ENCODE data around the gene PTBP1. TPM values are rescaled to one million over a fixed set of nuclear protein-coding genes. Genes with fewer than 3 reads are reported as not detected.

PTBP1 gene
- total RNA-seq, 2 donors from 2014 or later = 284 to 457 TPM

- intact Hi-C loops (cut with DNase I) = no loop called here
- TF ChIP-seq CTCF (IDR thresholded peaks at IDR 0.05) = no peak
- H3K27me3 ChIP-seq = no peaks in the 10 kb centered on the region
- H3K9ac ChIP-seq (ENCODE audit: low read depth in 2 of 2, low read length in 2 of 2) = peak overlapping the region in 1 of 2 donors; percentile 12
- peaks cover 12% of the 10 kb centered on the region for H3K4me1 ChIP-seq
- H3K36me3 ChIP-seq = no peaks in the 10 kb centered on the region
- no peak overlapping the region for H3K4me3 ChIP-seq
- H3K9me3 ChIP-seq = no peaks in the 10 kb centered on the region
- H3K27ac ChIP-seq = no peak overlapping the region
- DNase-seq = peak; percentile 38
These were observed 2.1 kb upstream of the PTBP1 start for GRCh38 chr19:795073-795611.

- Histone ChIP-seq H3K9ac (ENCODE audit: low read depth in 2 of 2, low read length in 2 of 2) (peak overlapping the region; percentile 51 to 63), H3K27me3 (no peaks in the 10 kb centered on the region), H3K27ac (no peak overlapping the region), H3K4me1 (peaks cover 20% of the 10 kb centered on the region), H3K4me3 (peak overlapping the region; percentile 65), H3K9me3 (no peaks in the 10 kb centered on the region), H3K36me3 (no peaks in the 10 kb centered on the region)
- TF ChIP-seq CTCF (IDR thresholded peaks at IDR 0.05) = no peak
- DNase-seq = peak; percentile 26
- intact Hi-C loops (cut with DNase I) = no loop called here
These were observed 1.3 kb upstream of the PTBP1 start for GRCh38 chr19:795691-796581.

- Histone ChIP-seq H3K27ac (peak overlapping the region; percentile 96), H3K36me3 (peaks cover 3% of the 10 kb centered on the region), H3K9me3 (no peaks in the 10 kb centered on the region), H3K4me3 (peak overlapping the region; percentile 79), H3K4me1 (peaks cover 28% of the 10 kb centered on the region), H3K9ac (ENCODE audit: low read depth in 2 of 2, low read length in 2 of 2) (peak overlapping the region; percentile 92 to 97), H3K27me3 (no peaks in the 10 kb centered on the region)
- no peak for TF ChIP-seq CTCF (IDR thresholded peaks at IDR 0.05)
- intact Hi-C loops (cut with DNase I) = no loop called here
- peak; percentile 91 for DNase-seq
These were observed 519 bp downstream of the PTBP1 start for GRCh38 chr19:797528-798414.

GRCh38 chr19:798415-799075 lies 1.3 kb downstream of the PTBP1 start:
- Histone ChIP-seq H3K36me3 (peaks cover 3% of the 10 kb centered on the region), H3K4me3 (peak overlapping the region; percentile 79), H3K27me3 (no peaks in the 10 kb centered on the region), H3K9ac (ENCODE audit: low read depth in 2 of 2, low read length in 2 of 2) (peak overlapping the region; percentile 92 to 97), H3K4me1 (peaks cover 28% of the 10 kb centered on the region), H3K9me3 (no peaks in the 10 kb centered on the region), H3K27ac (peak overlapping the region; percentile 86)
- intact Hi-C loops (cut with DNase I) = no loop called here
- DNase-seq = peak; percentile 85
- no peak for TF ChIP-seq CTCF (IDR thresholded peaks at IDR 0.05)

Data from colonic mucosa (tissue), 4 donors.